CD1c-positive myeloid dendritic cell (primary cell): ENCODE results near the gene STC2.

Experiments
- DNase-seq: peaks from one replicate; pipeline ENCODE4 v3.0.0-alpha.2; 2016; ENCODE audit errors: extremely low spot score

The STC2 gene

GRCh38 chr5:173329491-173330337 is 1.5 kb upstream of the STC2 start:
- no peak for DNase-seq

GRCh38 chr5:173328844-173329490 is 753 bp upstream of the STC2 start:
- no peak for DNase-seq

GRCh38 chr5:173327084-173327947 is 898 bp downstream of the STC2 start:
- DNase-seq, result no peak

GRCh38 chr5:173326501-173326960 is 1.7 kb downstream of the STC2 start:
- no peak for DNase-seq

- no peak for DNase-seq
Measured at GRCh38 chr5:173325091-173325698, 3.0 kb downstream of the STC2 start.

GRCh38 chr5:173324115-173325001 is 3.9 kb downstream of the STC2 start:
- DNase-seq, result no peak

- no peak for DNase-seq
Measured at GRCh38 chr5:173323799-173324114, 4.5 kb downstream of the STC2 start.

GRCh38 chr5:173323106-173323798 is 5.0 kb downstream of the STC2 start:
- DNase-seq, result no peak

GRCh38 chr5:173321886-173322285 is 6.3 kb downstream of the STC2 start:
- DNase-seq, result no peak

- DNase-seq, result no peak
Measured at GRCh38 chr5:173320259-173320658, 8.0 kb downstream of the STC2 start.

- DNase-seq, result no peak
Measured at GRCh38 chr5:173319646-173320045, 8.6 kb downstream of the STC2 start.

GRCh38 chr5:173318881-173319620 is 9.2 kb downstream of the STC2 start:
- no peak for DNase-seq

GRCh38 chr5:173318330-173318729 is 9.9 kb downstream of the STC2 start:
- no peak for DNase-seq

GRCh38 chr5:173317852-173318251 is 10.4 kb downstream of the STC2 start:
- DNase-seq, result no peak

- DNase-seq, result no peak
Measured at GRCh38 chr5:173317091-173317730, 11.0 kb downstream of the STC2 start.

GRCh38 chr5:173316339-173317020 is 11.7 kb downstream of the STC2 start:
- DNase-seq, result no peak

- DNase-seq, result no peak
Measured at GRCh38 chr5:173315495-173316338, 12.5 kb downstream of the STC2 start.
